ENCODE measurements around the gene PCMTD2. TPM values are rescaled to one million over a fixed set of nuclear protein-coding genes. Genes with fewer than 3 reads are reported as not detected.

Gene PCMTD2
- total RNA-seq, 1 donor from 2014 or later = 45.2 TPM

DNA sequence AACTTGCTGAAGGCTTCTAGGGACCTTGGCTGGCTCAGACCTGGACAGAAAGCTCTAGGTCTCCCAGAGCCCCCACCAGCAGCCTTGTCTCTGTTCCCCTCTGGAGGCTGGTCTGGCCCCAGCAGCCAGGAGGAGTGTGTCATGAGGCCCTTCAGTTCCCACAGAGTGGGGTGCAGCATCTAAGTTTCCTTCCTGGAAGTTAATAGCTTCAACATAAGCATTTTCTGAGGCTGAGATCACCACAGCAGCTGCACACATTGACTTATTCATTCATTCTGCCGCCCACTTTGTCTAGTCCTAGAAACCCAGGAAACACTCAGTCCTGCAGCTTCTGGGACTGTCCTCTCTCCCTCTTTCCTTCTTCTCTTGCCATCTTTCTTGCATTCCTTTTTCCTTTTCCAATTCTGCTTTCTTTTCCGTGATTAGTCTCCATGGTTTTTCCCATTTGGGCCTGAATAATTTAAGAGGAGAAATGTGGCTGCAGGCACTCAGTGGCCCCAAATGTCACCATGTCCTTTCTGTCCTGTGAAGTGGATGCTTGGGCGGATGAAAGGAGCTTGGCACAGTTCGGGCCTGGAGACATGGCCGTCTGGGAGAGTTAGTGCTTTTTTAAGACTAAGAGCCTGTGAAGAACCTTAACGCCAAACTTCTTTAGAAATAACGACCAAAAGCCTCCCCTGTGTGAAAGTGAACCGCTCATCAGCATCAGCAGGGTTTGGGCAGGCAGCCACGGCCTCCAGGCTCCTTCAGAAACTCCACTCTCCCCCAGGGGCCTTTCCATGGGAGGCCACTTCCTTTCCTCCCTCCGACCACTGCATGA, 31.0 kb upstream of the PCMTD2 start:
- Histone ChIP-seq H3K36me3 (no peaks in the 10 kb centered on the region), H3K4me1 (peaks cover 16% of the 10 kb centered on the region), H3K9me3 (no peaks in the 10 kb centered on the region), H3K27ac (no peak overlapping the region), H3K27me3 (no peaks in the 10 kb centered on the region), H3K4me3 (no peak overlapping the region)
- TF ChIP-seq, protein P1, sequence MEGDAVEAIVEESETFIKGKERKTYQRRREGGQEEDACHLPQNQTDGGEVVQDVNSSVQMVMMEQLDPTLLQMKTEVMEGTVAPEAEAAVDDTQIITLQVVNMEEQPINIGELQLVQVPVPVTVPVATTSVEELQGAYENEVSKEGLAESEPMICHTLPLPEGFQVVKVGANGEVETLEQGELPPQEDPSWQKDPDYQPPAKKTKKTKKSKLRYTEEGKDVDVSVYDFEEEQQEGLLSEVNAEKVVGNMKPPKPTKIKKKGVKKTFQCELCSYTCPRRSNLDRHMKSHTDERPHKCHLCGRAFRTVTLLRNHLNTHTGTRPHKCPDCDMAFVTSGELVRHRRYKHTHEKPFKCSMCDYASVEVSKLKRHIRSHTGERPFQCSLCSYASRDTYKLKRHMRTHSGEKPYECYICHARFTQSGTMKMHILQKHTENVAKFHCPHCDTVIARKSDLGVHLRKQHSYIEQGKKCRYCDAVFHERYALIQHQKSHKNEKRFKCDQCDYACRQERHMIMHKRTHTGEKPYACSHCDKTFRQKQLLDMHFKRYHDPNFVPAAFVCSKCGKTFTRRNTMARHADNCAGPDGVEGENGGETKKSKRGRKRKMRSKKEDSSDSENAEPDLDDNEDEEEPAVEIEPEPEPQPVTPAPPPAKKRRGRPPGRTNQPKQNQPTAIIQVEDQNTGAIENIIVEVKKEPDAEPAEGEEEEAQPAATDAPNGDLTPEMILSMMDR (IDR thresholded peaks at IDR 0.05) = no peak
- TF ChIP-seq POLR2AphosphoS5 (IDR thresholded peaks at IDR 0.05; ENCODE audit: insufficient read depth in 1 of 2, low read depth in 1 of 2) = no peak
- TF ChIP-seq POLR2A (IDR thresholded peaks at IDR 0.05) = no peak
- intact Hi-C loops (cut with DNase I) = no loop called here
- DNase-seq (ENCODE audit: extremely low spot score in 2 of 2) = no peak

DNA sequence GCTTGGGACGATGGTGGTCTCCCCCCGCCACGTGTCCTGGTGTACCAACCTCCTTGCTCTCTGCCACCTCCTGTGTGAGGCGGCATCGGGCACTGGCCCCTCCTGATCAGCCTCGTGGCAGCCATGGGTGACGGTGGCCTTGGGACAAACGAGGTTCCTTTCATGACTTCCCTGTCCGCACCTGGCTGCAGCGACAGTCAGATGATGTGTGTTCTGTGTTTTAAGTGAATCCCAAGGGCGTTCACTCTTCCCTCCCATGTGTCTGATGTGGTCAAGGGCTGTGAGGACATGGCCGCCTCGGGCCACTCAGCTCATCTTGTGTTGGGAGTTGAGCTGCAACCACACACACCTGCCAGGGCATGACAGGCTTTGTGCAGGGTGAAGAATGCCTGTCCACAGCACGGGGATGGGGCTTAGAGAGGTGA, 30.4 kb upstream of the PCMTD2 start:
- no peak for TF ChIP-seq POLR2A (IDR thresholded peaks at IDR 0.05)
- no peak for DNase-seq (ENCODE audit: extremely low spot score in 2 of 2)
- intact Hi-C loops (cut with DNase I) = no loop called here
- Histone ChIP-seq H3K4me3 (no peak overlapping the region), H3K27ac (no peak overlapping the region), H3K27me3 (no peaks in the 10 kb centered on the region), H3K4me1 (peaks cover 16% of the 10 kb centered on the region), H3K9me3 (no peaks in the 10 kb centered on the region), H3K36me3 (no peaks in the 10 kb centered on the region)

DNA sequence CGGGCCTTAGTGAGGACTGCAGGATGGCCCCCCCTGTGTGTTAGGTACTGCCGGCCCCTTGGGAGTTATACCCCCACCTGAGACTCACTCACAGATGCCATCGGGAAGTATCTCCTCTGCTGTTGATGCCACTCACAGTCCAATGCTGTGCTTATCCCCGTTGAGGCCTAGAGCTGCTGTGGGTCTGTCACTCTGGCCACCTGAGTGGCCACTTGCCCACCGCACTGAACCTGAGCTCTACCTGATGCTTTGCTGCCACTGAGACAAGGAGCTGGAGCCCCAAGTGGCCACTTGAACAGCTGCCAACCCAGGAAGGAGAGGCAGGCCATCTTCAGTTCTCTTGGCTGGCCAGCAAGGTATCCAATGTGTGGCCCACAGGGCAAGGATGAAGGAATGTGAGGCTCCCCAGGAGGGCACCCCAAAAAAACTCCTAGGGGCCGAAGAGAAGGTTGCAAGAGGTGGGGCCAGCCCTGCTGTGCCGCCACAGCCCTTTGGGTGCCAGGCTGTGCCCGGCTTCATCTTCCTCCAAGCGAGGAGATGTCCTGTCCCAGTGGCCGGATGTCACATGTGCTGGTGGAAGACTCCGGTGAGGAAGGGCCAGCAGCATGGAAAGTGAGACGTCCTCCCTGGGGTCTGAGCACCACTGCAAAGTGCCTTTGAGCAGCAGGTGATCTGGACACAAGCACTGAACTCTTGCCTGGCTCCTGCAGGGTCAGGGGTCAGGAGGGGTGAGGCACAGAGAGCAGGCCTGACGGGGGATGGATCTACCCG, 29.5 kb upstream of the PCMTD2 start:
- Histone ChIP-seq H3K4me3 (no peak overlapping the region), H3K9me3 (no peaks in the 10 kb centered on the region), H3K27me3 (no peaks in the 10 kb centered on the region), H3K27ac (no peak overlapping the region), H3K36me3 (no peaks in the 10 kb centered on the region), H3K4me1 (peaks cover 16% of the 10 kb centered on the region)
- no peak for DNase-seq (ENCODE audit: extremely low spot score in 2 of 2)
- no peak for TF ChIP-seq POLR2A (IDR thresholded peaks at IDR 0.05)
- intact Hi-C loops (cut with DNase I) = no loop called here

GRCh38 chr20:64226686-64227580, 28.6 kb upstream of the PCMTD2 start:
- H3K27me3 ChIP-seq = no peaks in the 10 kb centered on the region
- H3K4me3 ChIP-seq = no peak overlapping the region
- no peak for DNase-seq (ENCODE audit: extremely low spot score in 2 of 2)
- H3K4me1 ChIP-seq = peaks cover 16% of the 10 kb centered on the region
- TF ChIP-seq, protein P1 (IDR thresholded peaks at IDR 0.05) = no peak
- TF ChIP-seq POLR2AphosphoS5 (IDR thresholded peaks at IDR 0.05; ENCODE audit: insufficient read depth in 1 of 2, low read depth in 1 of 2) = no peak
- no peak for TF ChIP-seq POLR2A (IDR thresholded peaks at IDR 0.05)
- H3K27ac ChIP-seq = no peak overlapping the region
- H3K36me3 ChIP-seq = no peaks in the 10 kb centered on the region
- no peaks in the 10 kb centered on the region for H3K9me3 ChIP-seq
- intact Hi-C loops (cut with DNase I) = no loop called here

DNA sequence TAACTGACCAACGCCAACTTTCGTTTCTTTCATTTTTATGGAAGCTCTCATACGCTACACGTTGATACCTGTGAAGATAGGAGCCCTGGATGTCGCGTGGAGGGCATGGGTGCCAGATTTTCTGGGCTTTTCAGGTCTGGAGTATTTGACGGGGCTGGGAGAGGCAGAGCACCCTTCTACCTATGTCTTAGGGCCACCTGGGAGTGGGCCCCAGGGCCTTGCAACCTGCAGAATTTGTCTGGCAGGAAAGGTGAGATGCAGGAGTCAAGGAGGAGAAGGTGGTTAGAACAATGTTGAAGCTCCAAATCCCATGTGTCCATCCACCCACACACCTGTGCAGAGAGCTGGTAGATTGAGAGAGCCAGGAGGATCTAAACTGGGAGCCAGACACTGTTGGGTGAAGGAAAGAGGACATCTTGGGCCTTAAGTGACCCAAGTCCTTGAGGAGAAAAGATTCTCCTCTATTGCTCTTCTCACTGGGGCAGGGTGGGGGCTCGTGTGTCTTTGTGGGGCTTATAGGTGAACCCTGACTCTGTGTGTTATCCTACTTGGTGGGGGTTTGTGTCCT, 27.4 kb upstream of the PCMTD2 start:
- H3K36me3 ChIP-seq = no peaks in the 10 kb centered on the region

More for the DNA sequence above, 27.4 kb upstream of the PCMTD2 start:
- Histone ChIP-seq H3K27ac (no peak overlapping the region), H3K9me3 (no peaks in the 10 kb centered on the region), H3K4me3 (no peak overlapping the region), H3K27me3 (no peaks in the 10 kb centered on the region), H3K4me1 (peaks cover 16% of the 10 kb centered on the region)
- DNase-seq (ENCODE audit: extremely low spot score in 2 of 2) = no peak
- TF ChIP-seq, protein P1 (IDR thresholded peaks at IDR 0.05) = no peak
- TF ChIP-seq POLR2A (IDR thresholded peaks at IDR 0.05) = no peak
- no peak for TF ChIP-seq POLR2AphosphoS5 (IDR thresholded peaks at IDR 0.05; ENCODE audit: insufficient read depth in 1 of 2, low read depth in 1 of 2)
- intact Hi-C loops (cut with DNase I) = no loop called here
